Cardiac septum (tissue), 1 donor: ENCODE results near the gene GMDS. TPM values are rescaled to one million over a fixed set of nuclear protein-coding genes. Genes with fewer than 3 reads are reported as not detected.

Experiments
- DNase-seq: peaks from one replicate; pipeline ENCODE4 v3.0.0-alpha.2; 2020; ENCODE audit warnings: low spot score
- intact Hi-C: fragments of 100-400 bp; cut with DNase I; formaldehyde crosslinking; loops from one replicate; pipeline ENCODE4 v1.14.0; 2022
- total RNA-seq: library from RNA; stranded (reverse); fragmentation: NEBNext Ultra II Directional; extraction: Animal tissue kit (Norgen Biotek cat#: 25700); gene quantifications from one replicate; pipeline ENCODE4 v1.2.1, GENCODE V29; 2021
- donor health status: DM: no; HTN: no; CAD: no.

The GMDS gene
- total RNA-seq, 1 donor from 2014 or later: 6.3 TPM

DNA sequence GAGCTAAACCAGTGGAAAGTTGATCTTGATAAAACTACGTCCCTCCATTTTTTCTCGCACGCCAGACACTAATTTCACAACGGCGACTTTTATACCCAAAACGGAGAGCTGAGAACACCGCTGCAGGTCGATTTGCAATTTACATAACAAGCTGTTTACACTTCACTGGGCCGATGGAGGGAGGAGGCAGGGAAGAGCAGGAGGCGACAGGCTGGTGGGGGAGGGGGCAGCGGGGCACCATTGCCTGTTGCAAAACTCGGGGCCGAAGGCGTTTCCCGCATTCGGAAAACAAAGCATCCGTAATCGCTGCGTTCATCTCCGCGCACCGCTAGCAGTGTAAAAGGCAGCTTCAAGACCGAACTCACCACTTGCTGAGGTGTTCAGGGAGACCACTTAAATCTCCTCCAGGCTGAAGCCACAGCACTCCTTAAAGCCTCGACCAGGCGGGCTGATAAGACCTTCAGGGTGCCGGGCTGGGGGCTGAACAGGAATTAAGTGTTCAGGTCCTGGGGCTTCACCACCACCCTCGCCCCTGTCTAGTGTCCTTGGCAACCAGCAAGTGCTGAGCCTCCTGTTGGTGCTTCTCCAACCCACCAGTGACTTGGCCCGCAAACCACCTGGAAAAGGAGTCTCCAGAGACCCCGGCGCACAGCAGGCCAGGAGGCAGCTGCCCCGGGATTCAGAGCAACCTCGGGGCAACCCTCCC, 637.7 kb downstream of the GMDS start:
- intact Hi-C loops: no loop called here
- no peak for DNase-seq

DNA sequence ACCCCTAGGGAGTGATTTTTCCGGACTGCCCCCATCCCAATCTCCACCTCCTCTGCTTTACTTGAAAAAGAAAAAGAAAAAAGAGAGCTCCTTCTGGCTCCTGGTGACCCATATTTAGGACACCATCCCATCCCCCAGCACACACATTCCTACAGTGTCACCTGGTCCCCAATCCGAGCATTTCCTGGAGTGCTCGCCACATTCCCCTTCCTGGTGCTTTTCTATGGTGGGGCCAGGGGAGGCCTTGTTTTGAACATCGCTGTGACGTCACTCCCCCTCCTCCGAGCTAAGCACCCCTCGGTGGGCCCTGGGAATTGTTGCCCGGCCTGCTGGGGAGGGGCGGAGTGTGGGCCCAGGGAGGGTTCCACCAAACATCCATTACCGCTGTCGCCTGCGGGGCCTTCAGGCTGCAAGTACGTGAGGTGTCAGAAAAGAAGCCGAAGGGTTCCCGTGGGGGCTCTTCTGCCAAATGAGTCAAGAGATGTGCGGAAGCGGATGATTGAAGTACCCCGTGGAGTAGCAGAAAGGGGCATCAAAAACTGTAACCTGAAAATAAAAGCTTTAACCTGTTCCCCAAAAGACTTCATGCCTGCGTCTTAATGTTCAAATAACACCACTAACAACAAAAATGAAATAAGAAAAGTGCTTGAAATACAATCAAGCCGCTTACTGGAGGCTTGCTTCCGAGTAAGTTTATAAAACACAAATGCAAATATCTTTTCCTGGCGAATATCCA, 638.5 kb downstream of the GMDS start:
- intact Hi-C loops: no loop called here
- no peak for DNase-seq

DNA sequence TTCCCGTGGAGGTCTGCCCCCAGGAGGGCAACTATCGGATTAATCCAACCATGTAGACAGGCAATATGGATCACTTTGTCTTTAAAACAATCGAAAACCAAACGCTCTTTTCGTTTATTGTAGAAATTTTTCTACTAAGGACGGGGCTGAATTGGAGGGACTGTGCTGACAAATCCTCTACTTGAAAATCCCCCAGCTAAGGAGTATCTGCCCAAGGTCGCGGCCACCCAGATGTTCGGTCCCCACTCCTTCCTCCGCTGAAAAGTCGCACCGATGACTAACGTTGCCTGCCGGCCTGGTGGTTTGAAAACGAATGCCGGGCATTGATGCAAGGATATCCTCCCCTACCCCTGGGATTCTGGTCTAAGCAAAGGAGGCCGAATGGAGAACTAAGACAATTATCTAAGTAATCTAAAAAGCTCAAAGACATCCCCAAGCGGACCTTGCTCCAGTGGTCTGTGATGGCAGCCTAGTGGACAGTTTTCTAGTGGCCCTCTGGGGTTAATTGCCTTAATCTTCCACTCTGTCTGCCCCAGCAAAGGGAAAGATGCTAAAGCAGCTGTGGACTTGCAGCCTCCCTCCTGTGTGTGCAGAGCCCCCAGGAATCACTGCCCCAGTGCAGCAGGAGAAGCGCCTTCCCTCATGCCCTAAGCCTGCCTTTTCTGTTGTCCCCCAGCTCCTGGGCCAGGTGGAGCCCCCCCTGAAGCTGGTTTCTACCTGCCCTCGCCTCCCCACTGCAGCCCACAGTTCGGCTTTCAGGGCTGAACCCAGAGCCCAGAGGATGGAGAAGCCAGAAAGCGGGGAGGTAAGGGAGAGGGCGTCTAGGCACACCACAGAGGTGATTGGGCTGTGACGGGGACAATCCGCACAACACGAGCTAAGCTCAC, 639.3 kb downstream of the GMDS start:
- intact Hi-C loops: loop anchor here (2.0 kb wide), 2 partner anchors 499 to 1029 kb away; no protein-coding TSS in a partner anchor

DNA sequence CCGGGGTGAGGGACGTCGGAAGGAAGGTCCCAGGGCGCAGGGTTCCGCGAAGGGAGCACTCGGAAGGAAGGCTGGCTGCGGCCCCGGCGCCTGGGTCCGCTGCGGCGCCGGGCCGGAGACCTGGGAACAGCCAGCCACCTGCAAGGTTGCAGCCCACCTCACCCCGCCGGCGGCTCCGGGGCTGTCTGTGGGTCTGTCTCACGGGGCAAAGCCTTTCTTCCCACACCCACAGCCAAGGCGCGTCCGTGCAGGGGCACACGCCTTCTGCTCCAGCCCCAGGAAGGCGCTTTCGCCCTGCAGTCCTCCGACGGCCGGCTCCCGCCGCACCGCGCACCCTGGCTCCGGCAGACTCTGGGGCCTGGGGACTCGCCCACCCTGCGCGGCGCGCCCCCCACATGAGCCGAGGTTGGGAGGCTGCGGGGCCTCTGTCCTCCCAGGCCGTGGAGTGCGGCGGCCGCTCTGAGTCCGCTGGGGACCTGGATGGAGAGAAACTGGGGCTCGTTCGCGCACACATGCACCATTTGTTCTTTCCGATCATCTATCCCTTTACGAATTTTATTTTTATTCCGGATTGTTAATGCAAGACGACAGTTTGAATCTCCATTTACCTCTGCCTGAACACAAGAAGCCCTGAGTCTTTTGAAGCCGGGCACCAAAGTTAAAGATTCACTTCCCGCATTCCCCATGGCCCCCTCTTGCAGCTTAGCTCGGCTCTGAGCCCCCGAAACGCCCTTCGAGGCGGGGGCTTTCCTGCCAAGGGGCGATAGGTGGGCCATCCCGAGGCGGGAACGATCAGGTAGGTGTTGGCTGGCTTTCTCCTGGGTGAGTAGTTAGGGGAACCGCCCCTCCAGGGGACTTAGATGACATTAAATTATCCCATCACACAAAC, 640.2 kb downstream of the GMDS start:
- intact Hi-C loops: loop anchor here (2.0 kb wide), 2 partner anchors 500 to 1030 kb away; no protein-coding TSS in a partner anchor
- no peak for DNase-seq

More for the DNA sequence above, 639.3 kb downstream of the GMDS start:
- DNase-seq: no peak

DNA sequence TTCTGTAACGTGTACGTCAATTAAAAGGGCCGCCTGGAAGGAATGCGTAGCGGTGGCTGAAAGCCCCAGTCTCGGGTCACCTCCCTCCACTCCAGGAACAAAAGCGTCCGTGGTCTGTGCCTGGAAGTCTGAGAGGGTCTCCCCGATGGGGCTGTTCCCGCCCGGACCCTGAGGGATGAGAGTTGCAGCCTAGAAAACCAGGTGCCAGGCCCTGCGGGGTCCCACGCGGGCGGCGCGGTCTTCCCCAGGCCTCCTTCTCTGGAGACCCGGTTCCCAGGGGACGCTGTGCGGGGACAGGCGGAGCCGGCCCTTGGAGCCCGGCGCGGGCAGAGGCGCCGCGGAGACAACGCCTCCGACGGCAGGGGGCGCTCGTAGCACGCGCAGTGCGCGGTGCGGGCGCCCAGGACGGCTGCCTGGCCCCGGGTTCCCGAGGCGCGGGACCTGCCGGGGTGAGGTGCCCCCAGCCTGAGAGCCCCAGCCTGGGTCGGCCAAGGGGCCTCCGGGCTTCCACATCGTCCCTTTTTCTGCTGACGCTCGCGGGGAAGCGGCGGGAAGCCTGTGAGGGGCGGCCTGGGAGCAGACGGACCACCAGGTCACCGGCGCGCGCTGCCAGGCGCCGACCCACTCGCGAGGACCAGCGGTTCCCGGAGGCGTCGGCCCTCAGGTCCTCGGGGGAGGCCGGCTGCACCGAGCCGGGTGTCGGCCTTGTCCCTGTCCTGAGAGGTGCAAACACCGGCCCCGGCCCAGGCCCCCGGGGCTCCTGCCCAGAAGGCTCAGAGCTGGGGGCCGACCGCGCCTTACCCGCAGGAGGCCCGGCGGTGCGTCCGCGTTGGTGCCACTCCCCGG, 641.0 kb downstream of the GMDS start:
- peak; percentile 88 for DNase-seq
- intact Hi-C loops: loop anchor here (2.0 to 5.0 kb wide), 4 partner anchors 500 to 1030 kb away; no protein-coding TSS in a partner anchor

DNA sequence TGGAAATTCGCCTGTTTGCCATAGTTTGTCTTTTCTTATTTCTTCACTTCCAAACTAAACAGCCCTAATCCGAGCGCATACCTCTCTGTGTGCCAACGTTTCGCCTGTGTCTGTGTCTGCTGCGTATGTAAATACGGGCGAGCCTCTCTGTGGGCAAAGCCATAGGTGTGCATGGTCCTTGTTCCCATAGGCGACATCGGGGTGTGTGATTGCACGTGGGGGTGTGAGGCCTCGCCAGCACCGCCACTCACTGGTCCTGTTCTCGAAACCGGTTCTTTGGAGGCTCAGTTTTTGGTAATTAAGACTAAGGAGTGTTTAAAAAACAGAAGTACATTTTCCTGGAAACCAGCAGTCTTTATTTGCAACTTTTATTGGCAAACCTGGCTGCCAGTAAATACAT, 641.7 kb downstream of the GMDS start:
- intact Hi-C loops: loop anchor here (2.0 to 5.0 kb wide), 4 partner anchors 501 to 1031 kb away; no protein-coding TSS in a partner anchor
- no peak for DNase-seq

DNA sequence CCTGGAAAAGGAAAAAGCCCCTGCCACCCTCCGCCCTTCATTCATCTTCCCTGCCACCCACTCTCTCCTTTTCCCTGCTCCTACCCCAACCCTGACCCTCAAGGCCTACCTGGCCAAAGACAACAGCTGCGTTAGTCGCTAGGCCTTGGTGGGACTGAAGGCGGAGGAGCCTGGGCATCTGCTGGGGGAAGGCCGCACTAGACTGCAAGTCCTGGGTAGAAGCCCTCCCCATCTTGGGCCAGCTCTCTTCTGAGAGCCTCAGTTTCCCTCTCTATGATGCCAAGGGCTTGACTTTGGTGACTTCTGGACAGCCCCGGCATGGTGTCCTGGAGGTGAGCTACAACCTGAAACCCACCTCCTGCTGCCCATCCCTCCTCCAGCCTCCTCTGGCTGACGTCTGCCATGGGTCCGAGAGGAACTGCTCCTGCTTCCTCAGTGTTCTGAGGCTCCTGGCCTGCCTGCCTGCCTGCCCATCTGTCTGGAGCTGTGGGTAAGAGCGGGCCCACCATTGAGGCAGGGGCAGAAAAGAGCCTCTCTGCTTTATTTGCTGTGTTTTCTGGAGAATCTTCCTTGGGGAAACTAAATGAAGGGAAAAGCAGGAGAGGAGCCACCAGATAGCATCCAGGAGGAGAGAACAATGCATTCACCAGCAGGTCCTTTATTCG, 643.2 kb downstream of the GMDS start:
- intact Hi-C loops: loop anchor here (5.0 kb wide), 2 partner anchors 595 to 750 kb away; no protein-coding TSS in a partner anchor
- peak; percentile 58 for DNase-seq

DNA sequence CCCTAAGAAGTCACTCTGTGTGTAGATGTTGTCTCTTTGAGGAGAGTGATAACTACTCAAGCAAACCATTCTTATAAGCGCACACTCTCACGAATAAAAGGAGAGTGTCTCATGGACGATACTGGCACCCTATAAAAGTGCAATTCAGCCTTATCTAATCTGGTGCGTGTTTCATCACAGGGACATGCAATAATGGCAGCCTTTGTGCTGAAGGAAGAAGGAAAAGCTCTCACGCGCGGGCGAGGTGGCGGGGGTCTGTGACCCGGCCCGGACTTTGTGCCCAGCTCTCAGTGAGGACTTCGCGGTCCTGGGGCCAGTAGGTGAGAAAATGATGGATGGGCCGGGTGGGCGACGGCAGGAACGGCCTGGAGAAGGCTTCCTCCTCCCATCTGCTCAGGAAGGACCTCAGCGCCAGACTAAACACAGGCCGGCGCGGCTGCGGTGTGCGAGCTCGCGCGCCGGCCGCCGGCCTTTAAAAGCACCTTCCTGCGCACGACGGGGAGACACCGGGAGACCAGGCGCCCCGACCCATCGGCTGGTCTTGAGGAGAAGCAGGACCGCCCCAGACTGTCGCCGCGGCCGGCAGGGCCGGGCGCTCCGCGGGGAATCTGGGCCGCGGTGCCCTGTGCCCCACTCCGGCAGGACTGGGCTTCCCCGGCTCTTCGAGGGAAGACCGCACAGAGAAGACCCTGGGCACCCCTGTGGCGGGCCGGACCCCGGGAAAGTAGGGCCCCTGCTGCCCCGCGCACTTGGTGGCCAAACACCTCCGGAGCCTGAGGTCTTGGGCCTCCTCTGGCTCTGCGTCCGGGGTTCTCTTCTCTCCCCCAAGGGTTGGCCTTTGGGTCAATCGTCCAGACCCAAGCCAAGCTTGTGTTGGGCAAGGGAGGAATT, 644.0 kb downstream of the GMDS start:
- intact Hi-C loops: loop anchor here (5.0 kb wide), 2 partner anchors 596 to 751 kb away; no protein-coding TSS in a partner anchor
- peak; percentile 57 for DNase-seq

DNA sequence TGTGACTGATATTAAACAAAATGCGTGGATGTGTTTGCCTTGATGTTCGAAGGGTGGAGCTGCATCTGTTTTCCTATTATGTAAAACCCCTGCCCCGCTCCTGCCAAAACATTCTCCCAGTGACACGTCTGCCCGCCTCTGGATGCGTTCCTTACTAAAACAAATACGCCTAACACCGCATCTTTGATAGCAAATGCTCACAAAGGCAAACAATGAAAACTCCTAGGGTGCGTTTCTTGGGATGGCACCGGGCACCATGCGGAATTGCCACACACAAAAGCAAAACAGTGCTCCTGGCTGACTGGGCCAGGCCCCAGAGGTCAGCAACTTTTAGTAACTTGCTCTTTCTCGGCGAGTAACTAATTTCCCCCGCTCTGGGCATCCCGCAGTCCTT, 644.6 kb downstream of the GMDS start:
- intact Hi-C loops: loop anchor here (5.0 kb wide), 2 partner anchors 597 to 752 kb away; no protein-coding TSS in a partner anchor
- DNase-seq: no peak

DNA sequence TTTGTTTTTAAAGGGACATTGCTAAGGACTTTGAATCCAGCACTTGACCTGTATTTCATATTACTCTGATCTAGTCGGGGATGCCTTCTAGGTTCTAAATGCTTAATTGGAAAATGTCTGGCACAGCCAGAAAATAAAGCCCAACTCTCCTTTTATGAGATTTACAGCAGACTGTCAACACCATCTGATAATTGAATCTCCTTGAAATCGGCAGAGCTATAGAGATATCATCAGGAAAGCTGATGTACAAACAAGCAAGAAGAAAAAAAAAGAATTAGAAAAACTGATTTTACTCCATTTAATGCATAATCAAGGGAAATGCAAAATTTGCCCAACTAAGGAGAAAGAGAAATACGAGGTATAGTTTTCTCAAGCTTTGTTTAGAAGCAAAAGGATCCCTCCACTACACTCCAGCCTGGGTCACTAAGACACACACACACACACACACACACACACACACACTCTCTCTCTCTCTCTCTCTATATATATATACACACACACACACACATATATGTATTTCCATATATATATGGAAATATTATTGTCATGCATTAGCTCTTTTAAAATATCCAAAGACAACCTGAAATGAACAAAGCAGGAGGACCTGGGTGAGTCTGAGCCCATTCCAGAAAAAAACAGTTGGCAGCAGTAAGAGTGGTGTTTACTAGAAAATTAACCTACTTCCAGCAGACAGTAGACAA, 645.2 kb downstream of the GMDS start:
- DNase-seq: no peak
- intact Hi-C loops: loop anchor here (5.0 kb wide), 2 partner anchors 597 to 752 kb away; no protein-coding TSS in a partner anchor

DNA sequence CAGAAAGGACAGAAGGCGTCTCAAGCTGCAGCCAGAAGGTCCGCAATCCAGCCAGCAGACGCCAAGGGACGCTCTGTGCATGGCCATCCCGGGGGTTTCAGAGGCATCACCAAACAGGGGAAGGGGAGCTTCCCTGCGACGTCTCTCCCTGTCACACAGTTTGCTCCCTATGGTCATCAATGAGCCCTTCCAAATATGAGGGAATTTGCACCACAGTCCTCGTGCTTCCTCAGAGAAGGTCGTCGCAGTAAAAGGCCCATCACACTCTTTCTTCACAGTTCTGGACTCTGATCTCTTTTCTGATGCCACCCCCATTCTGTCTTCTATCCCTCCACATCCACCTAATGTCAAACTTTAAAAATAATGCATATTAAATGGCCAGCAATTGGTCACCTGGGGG, 645.9 kb downstream of the GMDS start:
- intact Hi-C loops: loop anchor here (5.0 kb wide), 3 partner anchors 848 to 1153 kb away; partner anchors contain the start of gene MYLK4
- no peak for DNase-seq

DNA sequence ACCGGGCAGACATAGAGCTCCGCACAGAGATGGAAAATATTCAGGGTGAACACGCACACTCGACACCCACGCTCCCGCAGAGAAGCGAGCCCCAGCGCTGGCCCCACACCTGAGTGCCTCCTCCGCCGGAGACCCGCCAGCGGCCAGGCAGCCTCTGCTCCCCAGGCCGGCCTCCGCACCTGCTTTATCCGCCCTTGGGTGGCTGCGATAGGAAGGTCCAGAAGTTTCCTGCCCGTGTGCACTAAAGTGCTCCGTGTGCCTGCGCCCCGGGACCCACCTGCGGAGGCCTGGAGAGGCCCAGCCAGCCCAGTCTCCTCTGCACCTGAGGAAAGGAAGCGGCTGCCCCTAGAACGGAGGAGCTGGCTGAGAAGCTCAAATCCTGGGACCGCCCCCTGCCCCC, 646.5 kb downstream of the GMDS start:
- intact Hi-C loops: loop anchor here (5.0 kb wide), 3 partner anchors 848 to 1153 kb away; partner anchors contain the start of gene MYLK4
- DNase-seq: no peak

DNA sequence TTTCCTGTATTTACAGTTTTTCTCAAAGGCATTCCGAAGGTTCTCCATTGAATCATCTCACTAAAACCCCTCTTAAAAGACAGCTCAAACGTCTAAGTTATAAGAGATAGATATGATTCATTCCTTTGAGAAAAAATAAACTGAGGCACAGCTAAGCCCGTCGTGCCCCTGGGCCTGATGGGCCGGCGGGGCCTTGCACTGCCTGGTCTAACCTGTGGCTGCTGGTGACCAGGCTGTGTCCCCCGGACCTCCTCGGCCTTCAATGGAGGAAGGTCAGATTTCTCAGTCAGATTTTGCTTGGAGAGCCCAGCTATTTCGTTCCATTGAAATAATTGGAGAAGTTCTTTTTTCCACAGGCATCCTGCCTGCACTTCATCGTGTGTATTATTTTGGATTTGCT, 647.0 kb downstream of the GMDS start:
- intact Hi-C loops: loop anchor here (5.0 kb wide), 3 partner anchors 849 to 1154 kb away; partner anchors contain the start of gene MYLK4
- DNase-seq: no peak

DNA sequence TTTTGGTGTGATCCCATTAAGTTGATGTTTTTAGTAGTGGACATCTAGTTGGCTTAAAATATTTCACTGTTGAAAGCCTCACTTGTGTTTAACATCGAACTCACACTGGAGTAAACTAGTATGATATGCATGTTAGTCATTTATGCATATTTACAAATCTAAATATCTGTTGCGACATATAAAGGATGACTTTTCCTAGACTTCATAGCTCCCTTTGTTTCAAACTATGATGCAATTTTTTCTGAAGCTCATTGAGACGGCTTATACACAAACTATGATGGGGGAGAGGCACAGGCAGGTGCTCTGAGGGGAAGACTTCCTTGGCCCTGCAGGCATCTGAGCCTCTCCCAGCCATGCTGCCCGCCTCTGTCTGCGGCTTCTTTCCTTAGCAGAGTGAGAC, 647.5 kb downstream of the GMDS start:
- DNase-seq: no peak
- intact Hi-C loops: loop anchor here (5.0 kb wide), 3 partner anchors 849 to 1154 kb away; partner anchors contain the start of gene MYLK4

DNA sequence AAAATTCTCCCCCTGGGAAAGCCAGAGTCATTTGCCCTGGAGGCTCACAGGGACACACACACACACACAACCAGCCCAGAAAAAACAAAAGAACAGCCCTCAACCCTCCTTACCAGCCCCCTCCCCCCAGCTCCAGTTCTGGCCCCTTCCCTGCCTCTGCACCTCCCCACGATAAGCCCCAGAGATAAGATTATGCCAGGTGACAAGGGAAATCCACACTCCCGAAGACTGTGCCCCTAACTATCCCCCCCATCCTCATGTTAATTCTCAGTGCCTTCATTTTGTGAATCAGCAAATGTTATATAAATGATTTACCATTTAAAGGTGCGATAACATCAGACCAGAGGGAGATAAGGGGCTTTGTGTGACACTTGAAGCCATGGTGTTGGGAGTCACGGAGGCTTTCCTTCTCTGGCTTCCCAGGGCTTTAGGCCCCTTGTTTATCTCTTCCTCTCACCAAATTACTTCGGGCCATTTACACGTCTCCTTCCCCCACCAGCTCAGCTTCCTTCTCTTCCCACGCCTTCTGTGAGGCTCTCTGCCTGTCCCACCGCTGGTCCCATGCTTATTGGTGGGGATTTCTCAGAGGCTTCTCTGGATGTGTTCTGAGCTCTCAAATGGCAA, 648.2 kb downstream of the GMDS start:
- intact Hi-C loops: loop anchor here (5.0 kb wide), 3 partner anchors 850 to 1155 kb away; partner anchors contain the start of gene MYLK4
- no peak for DNase-seq
